Adrenal gland (tissue), 5 donors: ENCODE data around the gene PI16.

ENCODE experiments used
- CTCF ChIP-seq, 6 experiments: fragments of 450-650 bp in 4 of 6; fragments of 200-600 bp in 2 of 6; sonication (generic) in 1 of 6; IDR thresholded peaks; 1 replicate in 5 of 6; 2 replicates in 1 of 6; pipeline versions ENCODE4 v1.5.1 to v1.8.0; 2016 to 2021; ENCODE audit warnings: antibody characterized with exemption in 6 of 6, mild to moderate bottlenecking in 2 of 6, moderate library complexity in 1 of 6
- POLR2A ChIP-seq, 2 donors: fragments of 450-650 bp; IDR thresholded peaks; one replicate each; pipeline ENCODE4 v1.6.1; 2017; ENCODE audit warnings: antibody characterized with exemption in 2 of 2, mild to moderate bottlenecking in 2 of 2, moderate library complexity in 1 of 2
- donor health status: DM: no; HTN: no; CAD: no.

GRCh38 chr6:36927691-36928546, 26.6 kb upstream of the PI16 start:
- no peak for TF ChIP-seq POLR2A (IDR thresholded peaks at IDR 0.05)
- TF ChIP-seq CTCF (IDR thresholded peaks at IDR 0.05): no peak
